ENCODE data around the gene RUNX1.

GRCh38 chr21:34977333-34977732 is 71.8 kb downstream of the RUNX1 start:
- TF ChIP-seq EZH2 (IDR thresholded peaks at IDR 0.05; ENCODE audit: borderline replicate concordance, insufficient read depth, low read depth, low read length, poor library complexity, severe bottlenecking) (no peak), CTCF (IDR thresholded peaks at IDR 0.05) (no peak)

Measured in B cell (primary cell).